GM19452 (cell line): Measurements from ENCODE around the gene RABL2B.

Experiments
- ATAC-seq: cut with Tn5 transposase; IDR thresholded peaks from one replicate; pipeline ENCODE4 v1.9.1; 2021; ENCODE audit not compliant: unreplicated experiment

RABL2B gene

GRCh38 chr22:50722716-50723428, 60.6 kb downstream of the RABL2B start:
- ATAC-seq, result no peak

- ATAC-seq, result no peak
Observed at GRCh38 chr22:50722048-50722701, 61.3 kb downstream of the RABL2B start.

GRCh38 chr22:50721257-50721844, 62.1 kb downstream of the RABL2B start:
- ATAC-seq, result no peak

- ATAC-seq, result no peak
Observed at GRCh38 chr22:50720301-50721256, 62.9 kb downstream of the RABL2B start.

GRCh38 chr22:50719814-50720300, 63.6 kb downstream of the RABL2B start:
- ATAC-seq, result no peak

- ATAC-seq, result no peak
Observed at GRCh38 chr22:50718352-50718709, 65.1 kb downstream of the RABL2B start.

GRCh38 chr22:50717709-50718351, 65.6 kb downstream of the RABL2B start:
- no peak for ATAC-seq
